GM08714 (cell line): ENCODE results near the gene SH2D5.
"Not testable (repeated sequence)": the region's sequence is repeated elsewhere in the genome, so short reads cannot be mapped to it uniquely, and the experiment has no call there.

Experiments
- H3K4me3 ChIP-seq: fragments of 200-500 bp; sonication (Bioruptor generic); 2 replicates; pipeline ENCODE4 v1.5.1; 2014; ENCODE audit warnings: mild to moderate bottlenecking, low read length, inconsistent platforms
- ZNF274 ChIP-seq: IDR thresholded peaks from 2 replicates; pipeline ENCODE4 v1.6.1; 2012; ENCODE audit warnings: mild to moderate bottlenecking, low read depth, low read length

Gene SH2D5

GRCh38 chr1:20724364-20725188 lies 7.9 kb downstream of the SH2D5 start:
- no peak overlapping the region for H3K4me3 ChIP-seq
- no peak for TF ChIP-seq ZNF274

GRCh38 chr1:20723537-20724363 lies 8.8 kb downstream of the SH2D5 start:
- no peak for TF ChIP-seq ZNF274
- no peak overlapping the region for H3K4me3 ChIP-seq

DNA sequence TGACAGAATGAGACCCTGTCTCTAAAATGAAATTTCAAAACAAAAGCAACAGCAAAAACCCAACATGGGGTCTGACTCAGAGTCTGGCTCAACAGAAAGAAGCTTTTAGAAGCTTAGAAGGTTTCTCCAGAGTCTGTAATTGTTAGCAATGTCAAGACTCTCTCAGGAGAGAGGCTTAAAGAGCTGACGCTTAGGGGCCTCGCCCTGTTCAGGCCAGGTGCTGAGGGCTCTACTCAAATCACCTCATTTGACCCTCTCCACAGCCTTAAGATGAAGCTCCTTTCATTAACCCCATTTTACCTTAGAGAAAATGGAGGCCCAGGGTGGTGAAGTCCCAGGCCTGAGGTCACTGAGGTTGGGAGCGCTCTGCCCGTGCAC lies 9.4 kb downstream of the SH2D5 start:
- H3K4me3 ChIP-seq: no peak overlapping the region
- TF ChIP-seq ZNF274: no peak

- TF ChIP-seq ZNF274: no peak
- H3K4me3 ChIP-seq: no peak overlapping the region
Observed at GRCh38 chr1:20721117-20722061, 11.1 kb downstream of the SH2D5 start.

GRCh38 chr1:20720631-20721091 lies 11.8 kb downstream of the SH2D5 start:
- no peak overlapping the region for H3K4me3 ChIP-seq
- TF ChIP-seq ZNF274: no peak

GRCh38 chr1:20719871-20720620 lies 12.5 kb downstream of the SH2D5 start:
- no peak overlapping the region for H3K4me3 ChIP-seq
- TF ChIP-seq ZNF274: no peak

DNA sequence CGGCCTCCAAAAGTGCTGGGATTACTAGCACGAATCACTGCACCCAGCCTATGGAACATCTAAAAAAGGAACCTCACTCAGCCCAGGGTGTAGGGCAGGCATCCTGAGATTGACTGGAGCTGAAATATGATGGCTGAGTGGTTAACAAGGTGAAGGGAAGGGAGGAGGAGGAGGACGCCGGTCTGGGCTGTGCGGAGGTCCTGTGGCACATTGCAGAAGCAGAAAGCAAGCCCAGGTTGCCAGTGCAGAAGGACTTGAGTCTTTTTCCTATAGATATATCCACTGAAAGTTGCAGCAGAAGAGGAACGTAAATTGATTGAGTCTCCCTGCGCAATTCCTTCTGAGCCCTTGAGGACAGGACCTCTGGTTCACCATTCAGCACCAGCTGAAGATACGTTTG lies 13.2 kb downstream of the SH2D5 start:
- no peak overlapping the region for H3K4me3 ChIP-seq
- TF ChIP-seq ZNF274: no peak

GRCh38 chr1:20718343-20718882 lies 14.1 kb downstream of the SH2D5 start:
- not testable (repeated sequence) for H3K4me3 ChIP-seq

GRCh38 chr1:20717452-20718342 lies 14.8 kb downstream of the SH2D5 start, which contains the start of gene KIF17:
Gene KIF17, minus strand, starts transcription at chr1:20718007. Its CDS starts 301 bp downstream, at chr1:20717706.
- no peak for TF ChIP-seq ZNF274
- peak within 1 kb of the TSS; percentile 5; the same call in 1 of the 2 replicates for H3K4me3 ChIP-seq

DNA sequence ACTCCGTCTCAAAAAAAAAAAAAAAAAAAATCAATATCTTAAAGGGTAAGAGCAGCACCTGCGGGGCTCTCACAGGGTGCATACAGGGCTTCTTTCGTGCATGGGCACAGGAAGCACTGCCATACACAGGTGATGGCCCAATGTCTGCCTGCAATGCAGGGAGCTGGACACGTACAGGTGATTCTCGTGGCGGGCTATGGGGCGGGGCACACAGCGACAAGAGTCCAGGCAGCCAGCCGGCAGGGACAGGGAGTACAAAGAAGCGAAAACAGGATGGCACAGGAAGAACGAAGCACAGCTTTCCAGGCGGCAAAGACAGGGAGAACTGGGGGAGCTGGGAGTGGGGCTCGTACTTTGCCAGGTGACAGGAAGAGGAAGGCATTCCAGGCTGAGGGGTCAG lies 16.3 kb downstream of the SH2D5 start:
- no peak overlapping the region for H3K4me3 ChIP-seq
- TF ChIP-seq ZNF274: no peak

DNA sequence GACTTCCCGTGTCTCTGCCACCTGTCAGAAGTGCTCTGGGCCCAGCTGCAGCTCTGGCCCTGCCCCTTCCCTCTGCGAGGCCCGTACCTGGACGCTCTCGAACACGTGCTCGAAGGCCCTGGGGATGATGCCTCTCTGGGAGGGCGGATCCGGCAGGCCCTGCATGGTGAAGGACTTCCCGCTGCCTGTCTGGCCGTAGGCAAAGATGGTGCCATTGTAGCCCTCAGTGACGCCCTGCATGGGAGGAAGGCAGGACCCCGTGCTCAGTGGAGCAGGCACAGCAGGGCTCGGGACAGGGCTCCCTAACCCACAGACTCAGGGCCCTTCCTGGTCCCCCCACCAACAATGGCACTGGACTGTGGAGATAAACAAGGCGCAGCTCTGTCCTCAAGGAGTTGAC lies 17.1 kb downstream of the SH2D5 start:
- TF ChIP-seq ZNF274: no peak
- H3K4me3 ChIP-seq: no peak overlapping the region

DNA sequence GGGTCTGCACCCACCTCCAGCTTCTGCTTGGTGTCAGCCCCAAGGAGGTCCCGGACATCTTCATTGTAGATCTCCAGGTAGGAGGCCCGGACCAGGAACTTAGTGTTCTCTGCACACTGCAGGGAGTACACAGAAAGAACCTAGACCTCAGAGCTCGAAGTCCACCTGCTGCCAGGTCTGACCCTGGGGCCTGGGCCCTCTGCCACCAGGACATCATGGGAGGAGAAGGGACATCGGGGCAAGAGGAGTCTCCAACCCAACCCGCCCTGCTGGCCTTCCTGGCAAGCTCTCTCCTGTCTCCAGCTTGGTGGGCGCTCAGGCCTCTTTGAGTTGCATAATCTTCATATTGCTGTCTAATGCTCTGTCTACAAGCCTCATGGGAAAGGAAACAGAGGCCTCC lies 19.1 kb downstream of the SH2D5 start:
- TF ChIP-seq ZNF274: no peak
- H3K4me3 ChIP-seq: no peak overlapping the region

DNA sequence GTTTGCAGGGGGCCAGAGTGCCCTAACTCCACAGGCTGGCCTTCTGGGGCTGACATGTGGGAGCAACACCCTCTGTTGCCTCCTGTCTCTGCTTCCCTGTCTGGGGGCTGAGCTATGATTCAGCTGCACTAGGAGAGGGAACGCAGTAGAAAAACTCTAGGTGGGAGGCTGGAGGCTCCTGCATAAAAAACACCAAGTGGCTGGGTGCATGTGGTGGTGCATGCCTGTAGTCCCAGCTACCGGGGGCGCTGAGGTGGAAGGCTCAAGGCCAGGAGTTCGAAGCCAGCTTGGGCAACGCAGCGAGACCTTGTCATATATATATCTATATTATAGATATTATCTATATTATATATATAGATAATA lies 20.3 kb downstream of the SH2D5 start:
- H3K4me3 ChIP-seq: no peak overlapping the region
- no peak for TF ChIP-seq ZNF274
